Gastroesophageal sphincter (tissue), 4 donors: ENCODE data around the gene ZNF468. TPM values are rescaled to one million over a fixed set of nuclear protein-coding genes. Genes with fewer than 3 reads are reported as not detected.
"Not testable (repeated sequence)": the region's sequence is repeated elsewhere in the genome, so short reads cannot be mapped to it uniquely, and the experiment has no call there.

Experiments
- ATAC-seq: fragments of 150-250 bp; one replicate; pipeline ENCODE4 v1.9.1; 2016; ENCODE audit warnings: mild to moderate bottlenecking, moderate library complexity
- H3K27ac ChIP-seq, 4 donors: fragments of 200-600 bp; sonication (generic) in 3 of 4; 1 replicate in 3 of 4; 2 replicates in 1 of 4; pipeline ENCODE4 v1.5.1; 2016 to 2019
- H3K27me3 ChIP-seq: fragments of 200-600 bp; sonication (generic); one replicate; pipeline ENCODE4 v1.5.1; 2019
- H3K36me3 ChIP-seq, 2 donors: fragments of 200-600 bp; sonication (generic); one replicate each; pipeline ENCODE4 v1.5.1; 2019; ENCODE audit warnings: control low read depth in 1 of 2
- H3K4me1 ChIP-seq, 3 donors: fragments of 200-600 bp; sonication (generic); 1 replicate in 2 of 3; 2 replicates in 1 of 3; pipeline ENCODE4 v1.5.1; 2016 to 2019; ENCODE audit warnings: control low read depth in 2 of 3
- H3K4me3 ChIP-seq, 2 donors: fragments of 200-600 bp; sonication (generic); one replicate each; pipeline ENCODE4 v1.5.1; 2019; ENCODE audit warnings: mild to moderate bottlenecking in 1 of 2, moderate library complexity in 1 of 2
- H3K9me3 ChIP-seq, 3 donors: fragments of 200-600 bp; sonication (generic); one replicate each; pipeline ENCODE4 v1.5.1; 2017 to 2019; ENCODE audit warnings: control low read depth in 2 of 3
- CTCF ChIP-seq, 4 experiments: fragments of 200-600 bp in 2 of 4; fragments of 450-650 bp in 2 of 4; sonication (generic) in 1 of 4; IDR thresholded peaks; one replicate each; pipeline ENCODE4 v1.5.1; 2017 to 2019; ENCODE audit warnings: antibody characterized with exemption in 4 of 4, mild to moderate bottlenecking in 2 of 4, moderate library complexity in 2 of 4
- EP300 ChIP-seq: sonication (generic); formaldehyde crosslinking; IDR thresholded peaks from one replicate; pipeline ENCODE4 v1.6.1; 2017; ENCODE audit warnings: antibody characterized with exemption, mild to moderate bottlenecking
- POLR2A ChIP-seq, 2 donors: fragments of 450-650 bp; IDR thresholded peaks; one replicate each; pipeline ENCODE4 v1.6.1; 2017; ENCODE audit warnings: antibody characterized with exemption in 2 of 2, mild to moderate bottlenecking in 2 of 2, moderate library complexity in 1 of 2
- POLR2AphosphoS5 ChIP-seq: sonication (generic); formaldehyde crosslinking; IDR thresholded peaks from one replicate; pipeline ENCODE4 v1.6.1; 2017; ENCODE audit warnings: antibody characterized with exemption
- WGBS, 2 donors: methylation state at CpG; one replicate each; pipeline ENCODE4 v1.1.5; 2018; ENCODE audit warnings: low coverage in 1 of 2; 5-methylcytosine and 5-hydroxymethylcytosine counted together
- total RNA-seq, 4 donors: library from RNA; depleted of rRNA; stranded (reverse); fragments of >200 nt; gene quantifications; one replicate each; pipeline ENCODE4 v1.1.0, GENCODE V29; 2016

Gene ZNF468
- total RNA-seq = 10 to 100 TPM; 10.0 to 17.0 (median 13.2) TPM

DNA sequence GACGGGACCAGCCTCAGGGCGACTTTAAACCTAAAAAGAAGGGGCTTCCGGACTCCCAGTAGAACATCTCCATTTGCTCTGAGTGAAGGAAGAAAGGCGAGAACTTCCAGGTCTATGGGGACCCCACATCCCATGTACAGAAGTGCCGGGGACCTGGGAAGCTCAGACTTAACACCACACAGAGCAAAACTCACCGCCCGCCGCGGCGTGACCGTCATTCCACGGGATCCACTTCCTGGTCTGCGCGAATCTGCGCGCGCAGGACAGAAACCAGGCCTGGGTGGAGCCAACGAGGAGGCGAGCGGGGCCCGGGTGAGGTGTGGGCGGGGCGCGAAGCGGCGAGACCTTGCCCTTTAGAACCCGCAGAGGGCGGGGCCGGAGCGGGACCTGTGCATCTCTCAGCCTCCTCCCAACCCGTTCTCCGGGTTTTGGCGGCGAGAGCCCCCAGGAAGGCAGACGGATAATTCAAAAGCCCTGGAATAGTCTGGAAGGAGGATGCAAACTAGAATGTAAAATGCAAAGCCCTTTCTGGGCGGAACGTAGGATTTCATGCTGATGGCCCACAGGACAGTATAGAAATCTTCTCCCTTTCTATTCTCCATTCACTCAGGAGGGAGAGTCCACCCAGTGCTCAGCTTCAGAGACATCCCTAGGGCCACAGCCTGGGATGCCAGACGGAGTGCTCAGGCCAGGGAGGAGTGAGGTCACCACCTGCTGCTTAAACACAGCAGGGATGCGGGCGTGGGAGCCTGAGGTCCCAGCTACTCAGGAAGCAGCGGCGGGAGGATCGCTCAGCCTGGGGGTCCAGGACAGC is at the start of gene ZNF468:
Gene ZNF468, minus strand, starts transcription at position 242 of the 814 bp plus-strand sequence. CDS start 3,347 bp downstream, outside the sequence.
- ATAC-seq = peak; percentile 99
- H3K9me3 ChIP-seq, H3K27me3 ChIP-seq: not testable (repeated sequence)
- Histone ChIP-seq H3K27ac (peak within 1 kb of the TSS; percentile 7 to 79 (median 78)), H3K4me3 (peak within 1 kb of the TSS; percentile 47 to 65), H3K4me1 (peaks cover 0 to 20% (median 0%) of the 10 kb centered on the region in 3 donors), H3K36me3 (peaks cover 0 to 18% of the 10 kb centered on the region in 2 donors)
- TF ChIP-seq POLR2A (IDR thresholded peaks at IDR 0.05) (peak; percentile 65 to 67), POLR2AphosphoS5 (peak; percentile 72)
- WGBS, 2 donors = 0% methylated on average over 5 of the region's 43 CpGs

DNA sequence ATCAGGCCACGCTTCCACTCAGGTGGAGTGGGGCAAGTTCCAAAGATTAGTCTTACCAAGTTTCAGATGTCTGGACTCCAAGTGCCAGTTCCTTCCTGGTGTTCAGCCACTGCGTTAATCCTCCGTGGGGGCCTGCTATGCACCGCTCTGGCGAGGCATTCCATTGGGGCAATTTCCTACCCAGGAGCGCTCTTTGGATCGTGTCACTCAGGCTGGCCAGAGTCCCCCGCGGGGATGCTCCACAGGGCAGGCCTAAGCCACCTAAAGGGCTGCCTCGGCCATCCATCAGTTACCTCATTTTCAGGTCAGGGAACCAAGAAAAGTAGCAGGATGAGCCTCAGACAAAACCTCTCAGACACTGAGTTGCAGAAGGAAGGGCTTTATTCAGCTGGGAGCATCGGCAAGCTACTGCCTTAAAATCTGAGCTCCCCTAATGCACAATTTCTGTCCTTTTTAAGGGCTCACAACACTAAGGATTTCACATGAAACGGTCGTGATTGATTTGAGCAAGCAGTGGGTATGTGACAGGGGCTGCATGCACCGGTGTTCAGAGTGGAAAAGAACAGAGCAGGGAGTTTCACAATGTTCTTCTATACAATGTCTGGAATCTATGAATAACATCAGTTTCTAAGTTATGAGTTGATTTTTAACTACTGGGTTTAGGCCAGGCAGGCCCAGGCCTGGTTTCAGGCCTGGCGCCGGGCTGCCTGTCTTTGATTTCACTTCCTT is 46.8 kb upstream of the ZNF468 start:
- peaks cover 0 to 31% of the 10 kb centered on the region in 2 donors for H3K36me3 ChIP-seq
- H3K4me3 ChIP-seq, ATAC-seq, H3K27me3 ChIP-seq, H3K27ac ChIP-seq, H3K9me3 ChIP-seq, H3K4me1 ChIP-seq: not testable (repeated sequence)
- 92 to 95% methylated on average over 7 of the region's 16 CpGs for WGBS, 2 donors

GRCh38 chr19:52901842-52902241 is 44.4 kb upstream of the ZNF468 start:
- ATAC-seq = no peak
- WGBS, 2 donors = 75 to 93% methylated on average over 2 of the region's 3 CpGs
- H3K9me3 ChIP-seq = no peaks in the 10 kb centered on the region
- H3K36me3 ChIP-seq = peaks cover 0 to 9% of the 10 kb centered on the region in 2 donors
- peaks cover 0 to 10% (median 0%) of the 10 kb centered on the region in 3 donors for H3K4me1 ChIP-seq
- no peaks in the 10 kb centered on the region for H3K27me3 ChIP-seq
- TF ChIP-seq POLR2AphosphoS5 = no peak
- no peak for TF ChIP-seq EP300
- no peak for TF ChIP-seq CTCF (IDR thresholded peaks at IDR 0.05)
- TF ChIP-seq POLR2A (IDR thresholded peaks at IDR 0.05) = no peak
- H3K27ac ChIP-seq = no peak overlapping the region
- H3K4me3 ChIP-seq = no peak overlapping the region

- H3K4me3 ChIP-seq, H3K27me3 ChIP-seq, H3K9me3 ChIP-seq, ATAC-seq: not testable (repeated sequence)
- WGBS, 2 donors = 88 to 92% methylated on average over 7 to 10 of the region's 10 CpGs
- Histone ChIP-seq H3K27ac (peak overlapping the region in 2 of 4 donors; percentile 92 to 94), H3K36me3 (peaks cover 0 to 18% of the 10 kb centered on the region in 2 donors), H3K4me1 (peaks cover 0 to 33% (median 0%) of the 10 kb centered on the region in 3 donors)
Observed at GRCh38 chr19:52898596-52898995, 41.2 kb upstream of the ZNF468 start.

DNA sequence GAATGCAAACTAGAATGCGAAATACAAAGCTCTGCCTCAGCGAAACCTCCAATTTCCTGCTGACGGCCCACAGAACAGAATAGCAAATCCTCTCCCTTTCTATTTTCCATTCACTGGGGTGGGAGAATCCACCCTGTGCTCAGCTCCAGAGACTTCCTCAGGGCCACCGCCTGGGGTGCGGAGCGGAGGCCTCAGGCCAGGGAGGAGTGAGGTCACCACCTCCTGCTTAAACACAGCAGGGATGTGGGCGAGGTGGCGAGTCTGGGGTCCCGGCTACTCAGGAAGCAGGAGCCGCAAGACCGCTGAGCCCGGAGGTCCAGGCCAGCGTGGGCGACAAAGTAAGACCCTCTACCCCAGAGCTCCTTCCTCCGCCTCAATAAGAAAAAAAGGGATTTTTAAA is 40.7 kb upstream of the ZNF468 start:
- no peak for ATAC-seq
- peaks cover 0 to 33% (median 0%) of the 10 kb centered on the region in 3 donors for H3K4me1 ChIP-seq

More for the DNA sequence above, 40.7 kb upstream of the ZNF468 start:
- Histone ChIP-seq H3K27me3 (no peaks in the 10 kb centered on the region), H3K27ac (peak overlapping the region; percentile 51 to 94 (median 92)), H3K4me3 (peak overlapping the region; percentile 41 to 70), H3K9me3 (no peaks in the 10 kb centered on the region), H3K36me3 (peaks cover 0 to 23% of the 10 kb centered on the region in 2 donors)
- TF ChIP-seq EP300 = no peak
- TF ChIP-seq POLR2AphosphoS5 = no peak
- no peak for TF ChIP-seq POLR2A (IDR thresholded peaks at IDR 0.05)
- no peak for TF ChIP-seq CTCF (IDR thresholded peaks at IDR 0.05)
- WGBS, 2 donors = 15% methylated on average over 3 of the region's 15 CpGs; no CpG with 5 or more reads in 1 of the 2 donors
